Iris pigment epithelial cell (primary cell): ENCODE results near the gene PEDS1.
"Not testable (repeated sequence)": the region's sequence is repeated elsewhere in the genome, so short reads cannot be mapped to it uniquely, and the experiment has no call there.

Source experiments
- DNase-seq: peaks from one replicate; pipeline ENCODE4 v3.0.0-alpha.2; 2011; ENCODE audit warnings: low read depth

The PEDS1 gene

DNA sequence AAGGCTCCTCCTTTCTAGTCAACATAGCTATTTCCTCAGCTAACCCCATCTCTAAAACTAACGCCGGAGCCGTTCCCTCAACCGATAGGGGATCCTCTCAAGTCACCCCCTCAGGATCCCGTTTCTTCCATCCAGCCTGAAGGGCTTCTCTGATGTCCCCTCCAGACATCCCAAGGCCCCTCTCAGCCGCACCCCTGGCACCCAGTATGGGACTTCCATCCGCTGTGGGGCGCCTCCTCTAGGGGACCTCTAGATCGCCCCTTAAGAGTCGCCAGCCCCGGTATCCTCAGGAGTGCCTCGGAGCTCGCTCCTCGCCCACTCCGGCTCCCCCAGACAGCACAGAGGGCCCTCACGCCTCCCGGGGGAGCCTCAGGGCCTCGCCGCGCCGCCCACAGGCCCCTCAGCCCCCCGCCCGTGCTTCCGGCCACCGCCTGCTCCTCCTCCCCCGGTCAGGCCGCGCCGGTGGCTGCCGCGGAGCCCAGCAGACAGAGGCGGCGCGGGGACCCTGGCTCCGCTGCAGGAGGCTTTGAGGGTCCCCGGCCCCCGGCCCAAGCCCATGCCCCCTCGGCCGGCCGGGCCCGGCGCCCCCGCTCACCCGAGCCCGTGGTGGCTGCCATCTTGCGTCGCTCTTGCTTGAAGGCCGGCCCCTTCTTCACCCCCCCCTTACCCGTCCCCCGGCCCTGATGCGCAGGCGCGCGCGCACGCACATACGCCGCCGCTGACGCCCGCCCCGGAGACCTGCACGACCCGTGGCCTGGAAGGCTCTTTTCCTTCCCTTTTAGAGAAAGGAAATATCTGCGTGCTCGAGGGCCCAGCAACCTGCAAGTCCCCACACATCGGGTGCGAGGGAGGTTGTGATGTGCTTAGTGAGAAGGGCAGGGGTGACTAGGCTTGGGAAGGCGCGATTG lies 40.8 kb downstream of the PEDS1 start, which contains the start of gene UBE2V1:
Gene UBE2V1, minus strand, starts transcription at position 639 of the 908 bp plus-strand sequence. Its CDS starts 22 bp downstream, at position 617.
- DNase-seq, result peak; percentile 91

DNA sequence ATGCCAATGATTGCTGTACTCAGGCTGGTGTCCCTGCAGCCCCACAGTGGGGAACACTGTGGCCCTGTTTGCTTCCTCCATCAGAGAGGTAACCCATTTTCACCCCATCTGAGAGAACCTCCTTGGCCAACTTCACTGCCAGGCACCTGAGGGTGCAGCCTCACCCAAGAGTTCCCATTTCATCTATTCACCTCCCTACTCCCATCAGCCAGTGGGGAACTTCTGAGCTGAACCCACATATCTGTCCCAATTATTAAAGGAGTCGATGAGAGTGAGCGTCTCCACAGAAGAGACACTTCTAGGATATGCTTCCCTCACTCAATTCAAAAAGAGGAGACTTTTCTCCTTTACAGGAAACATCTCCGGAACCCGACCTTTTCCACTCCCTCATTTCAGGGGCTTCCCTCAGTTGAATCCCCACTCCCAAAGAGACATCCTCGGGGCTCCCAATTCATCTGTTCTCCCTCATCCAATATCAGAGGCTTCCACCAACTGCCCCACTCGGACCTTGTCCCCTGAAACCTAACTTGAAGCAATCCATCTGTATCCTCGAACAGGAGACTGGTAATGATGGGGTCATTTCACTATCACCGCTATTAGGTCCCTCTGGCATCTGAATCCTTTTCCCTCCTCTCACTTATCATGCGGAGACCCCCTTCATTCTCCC lies 41.6 kb downstream of the PEDS1 start:
- DNase-seq, result no peak

DNA sequence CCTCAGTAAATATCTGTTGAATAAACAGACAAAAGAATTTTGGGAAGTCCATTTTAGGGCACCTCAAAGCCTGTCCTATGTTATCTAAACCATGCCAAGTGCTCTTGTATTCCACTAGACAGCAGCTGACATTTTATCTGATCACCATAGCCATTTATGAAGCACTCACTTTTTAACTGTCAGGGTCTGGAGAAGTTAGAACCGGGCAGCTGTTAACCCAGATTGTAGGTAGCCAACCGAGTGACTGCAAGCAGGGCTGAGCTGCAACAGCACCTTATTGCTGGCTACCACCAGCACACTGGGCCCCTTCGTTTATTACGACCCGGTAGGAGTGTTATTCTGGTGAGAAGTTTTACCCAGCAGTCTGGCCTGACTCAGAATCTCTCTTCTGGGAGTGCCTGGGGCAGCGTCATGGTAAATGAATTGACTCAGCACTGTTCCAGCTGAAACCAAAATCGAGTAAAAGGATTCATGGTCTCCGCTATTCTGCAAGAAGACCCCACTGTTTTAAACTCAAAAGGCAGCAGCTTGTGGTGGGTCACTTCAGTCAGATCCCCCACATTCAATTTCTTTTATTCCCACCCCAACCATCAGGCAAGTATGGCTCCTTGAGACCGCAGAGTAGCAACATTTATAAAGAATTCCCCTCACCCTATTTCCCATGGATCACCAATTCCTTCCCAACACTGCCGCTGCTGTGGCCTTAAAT lies 42.2 kb downstream of the PEDS1 start:
- DNase-seq, result peak; percentile 77

- peak; percentile 67 for DNase-seq
Observed at GRCh38 chr20:50110141-50111047, 43.1 kb downstream of the PEDS1 start.

DNA sequence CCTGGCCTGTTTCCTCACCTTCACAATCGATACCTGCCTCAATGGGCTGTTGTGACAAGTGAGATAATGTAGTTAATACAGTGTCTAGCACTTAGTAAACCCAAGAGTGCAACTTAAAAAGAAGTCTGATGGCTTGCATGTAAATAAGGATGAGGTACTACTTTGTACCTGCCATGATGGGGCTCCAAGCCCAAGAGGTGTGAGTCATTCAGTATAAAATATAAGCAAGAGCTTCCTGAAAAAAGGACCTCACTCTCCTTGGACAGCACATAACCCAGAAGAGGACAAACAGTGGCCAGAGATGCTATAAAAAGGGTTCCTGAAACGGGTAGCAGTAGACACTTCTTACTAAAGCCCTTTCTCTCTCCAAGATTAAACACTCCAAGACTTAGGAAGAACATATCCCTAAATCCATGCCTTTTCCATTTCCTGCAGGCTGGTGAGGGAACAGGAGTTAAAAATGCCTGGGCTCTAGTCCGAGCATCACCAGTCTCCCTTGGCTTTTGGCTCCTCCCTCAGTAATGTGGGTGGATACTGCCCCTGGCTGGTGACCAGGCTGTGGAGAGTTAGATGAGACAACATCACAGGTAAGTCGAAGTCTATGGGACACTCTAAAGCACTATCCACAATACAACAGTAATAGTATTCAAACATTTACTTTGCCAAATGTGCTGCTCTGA lies 44.8 kb downstream of the PEDS1 start:
- DNase-seq, result no peak

- no peak for DNase-seq
Observed at GRCh38 chr20:50107796-50108331, 45.7 kb downstream of the PEDS1 start.

GRCh38 chr20:50107086-50107660 lies 46.4 kb downstream of the PEDS1 start:
- DNase-seq, result no peak

DNA sequence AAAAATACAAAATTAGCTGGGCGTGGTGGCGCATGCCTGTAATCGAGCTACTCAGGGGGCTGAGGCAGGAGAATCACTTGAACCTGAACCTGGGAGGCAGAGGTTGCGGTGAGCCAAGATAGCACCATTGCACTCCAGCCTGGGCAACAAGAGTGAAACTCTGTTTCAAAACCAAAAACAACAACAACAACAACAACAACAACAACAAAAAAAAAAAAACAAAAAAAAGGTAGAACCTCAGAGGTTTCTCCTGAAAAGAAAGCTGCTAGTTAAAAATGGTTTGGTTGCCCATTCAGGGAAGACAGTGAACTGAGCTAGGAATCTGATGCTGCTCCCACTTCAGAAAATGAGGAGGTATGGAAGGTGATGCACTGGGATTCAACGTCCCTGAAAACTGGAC lies 46.9 kb downstream of the PEDS1 start:
- DNase-seq, result not testable (repeated sequence)
